GM18519 (cell line): ENCODE data around the gene MIPOL1.
"Not testable (repeated sequence)": the region's sequence is repeated elsewhere in the genome, so short reads cannot be mapped to it uniquely, and the experiment has no call there.

ENCODE experiments used
- ATAC-seq: cut with Tn5 transposase; IDR thresholded peaks from one replicate; pipeline ENCODE4 v1.9.1; 2021; ENCODE audit warnings: mild to moderate bottlenecking, moderate library complexity; ENCODE audit not compliant: unreplicated experiment, low FRiP score

Gene MIPOL1

DNA sequence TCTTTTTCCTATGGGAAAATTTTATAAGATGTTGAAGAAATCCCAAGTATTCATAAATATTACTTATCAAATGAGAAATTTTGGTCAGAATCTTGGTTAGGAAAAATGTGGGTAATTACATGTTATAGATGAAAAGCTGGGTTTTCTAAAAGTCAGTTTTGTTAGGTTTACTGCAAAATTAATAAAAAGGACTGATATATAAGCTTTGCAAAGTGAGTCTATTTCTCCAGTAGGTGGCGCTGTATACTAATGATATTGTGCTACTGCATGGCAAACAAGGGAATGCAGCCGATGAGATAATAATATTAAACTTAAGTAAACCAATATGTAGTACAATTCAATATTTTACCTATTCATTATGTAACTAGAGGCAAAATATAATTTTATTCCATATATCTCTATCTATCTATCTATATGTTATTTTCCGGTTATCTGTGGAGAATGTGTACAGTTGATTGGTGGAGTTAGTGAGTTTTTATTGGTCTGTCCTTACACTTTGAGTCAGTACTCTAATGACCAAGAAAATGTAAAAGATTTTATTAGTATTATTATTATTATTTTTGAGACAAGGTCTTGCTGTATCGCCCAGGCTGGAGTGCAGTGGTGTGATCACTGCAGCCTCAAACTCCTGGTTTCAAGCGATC, 32.9 kb downstream of the MIPOL1 start:
- peak; percentile 66 for ATAC-seq

DNA sequence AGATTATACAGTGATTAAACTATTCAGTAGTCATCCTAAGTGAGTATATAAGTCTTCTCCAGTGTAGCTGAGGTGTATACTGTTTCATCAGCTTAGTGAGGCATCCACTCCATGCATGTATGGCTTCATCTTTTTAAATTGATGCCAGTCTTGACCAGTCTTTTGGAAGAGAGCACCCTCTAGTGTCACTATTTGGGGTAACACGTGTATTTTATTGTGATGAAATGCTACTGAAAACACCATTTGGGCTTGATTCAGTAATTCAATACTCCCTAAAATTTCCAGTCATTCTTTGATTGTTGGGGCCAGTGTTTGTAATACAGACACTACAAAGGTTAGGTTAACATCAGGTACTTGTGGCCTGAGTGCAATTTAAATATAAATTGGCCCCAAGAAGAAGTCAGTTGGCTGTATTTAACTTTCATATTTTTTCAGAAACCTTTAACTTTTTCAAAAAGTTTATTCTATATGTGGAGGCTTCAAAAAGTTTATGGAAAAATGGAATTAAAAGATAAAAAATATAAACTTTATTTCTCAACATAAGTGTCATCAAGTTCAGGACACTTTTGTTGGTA, 35.3 kb downstream of the MIPOL1 start:
- peak; percentile 62 for ATAC-seq

DNA sequence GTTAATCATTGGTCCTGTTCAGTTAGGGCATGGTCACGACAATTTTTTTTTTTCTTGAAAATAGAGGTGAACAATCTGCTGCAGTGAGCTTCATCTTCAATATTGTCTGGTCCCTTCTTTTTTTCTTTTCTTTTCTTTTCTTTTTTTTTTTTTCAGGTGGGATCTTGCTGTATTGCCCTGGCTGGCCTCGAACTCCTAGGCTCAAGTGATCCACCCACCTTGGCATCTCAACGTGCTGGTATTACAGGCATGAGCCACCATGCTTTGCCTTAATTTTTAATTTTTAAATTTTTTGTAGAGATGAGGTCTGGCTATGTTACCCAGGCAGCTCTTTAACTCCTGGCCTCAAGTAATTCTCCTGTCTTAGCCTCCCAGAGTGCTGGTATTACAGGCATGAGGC, 36.5 kb downstream of the MIPOL1 start:
- no peak for ATAC-seq

DNA sequence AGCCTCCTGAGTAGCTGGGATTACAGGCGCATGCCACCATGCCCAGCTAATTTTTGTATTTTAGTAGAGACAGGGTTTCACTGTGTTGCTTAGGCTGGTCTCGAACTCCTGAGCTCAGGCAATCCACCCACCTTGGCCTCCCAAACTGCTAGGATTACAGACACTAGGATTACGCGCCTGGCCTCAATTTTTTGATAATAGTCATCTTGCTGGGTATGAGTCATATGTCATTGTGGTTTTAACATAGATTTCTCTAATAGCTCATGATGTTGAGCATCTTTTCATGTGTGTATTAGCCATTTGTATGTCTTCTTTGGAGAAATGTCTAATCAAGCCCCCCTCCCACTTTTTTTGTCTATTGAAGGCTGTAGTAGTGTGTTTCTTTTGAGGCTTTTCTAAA, 38.3 kb downstream of the MIPOL1 start:
- not testable (repeated sequence) for ATAC-seq

DNA sequence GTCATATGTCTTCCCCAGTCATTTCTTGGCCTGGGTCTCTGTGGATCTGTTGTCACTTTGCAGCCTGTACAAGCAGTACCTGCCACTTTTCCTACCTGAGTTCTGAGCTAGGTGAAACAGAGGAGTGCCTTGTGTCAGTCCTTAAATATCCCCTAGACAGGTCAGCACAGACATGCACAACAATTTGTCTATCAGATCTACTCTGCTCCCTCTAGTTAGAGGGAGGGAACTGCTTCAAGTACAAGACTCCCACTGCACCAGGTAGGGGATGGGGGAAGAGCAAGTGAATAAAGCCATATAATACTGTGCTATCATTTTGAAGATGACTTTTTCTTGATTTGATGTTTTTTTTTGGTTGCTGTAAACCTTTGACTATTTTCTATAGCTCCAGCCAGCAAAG, 39.4 kb downstream of the MIPOL1 start:
- ATAC-seq, result no peak

DNA sequence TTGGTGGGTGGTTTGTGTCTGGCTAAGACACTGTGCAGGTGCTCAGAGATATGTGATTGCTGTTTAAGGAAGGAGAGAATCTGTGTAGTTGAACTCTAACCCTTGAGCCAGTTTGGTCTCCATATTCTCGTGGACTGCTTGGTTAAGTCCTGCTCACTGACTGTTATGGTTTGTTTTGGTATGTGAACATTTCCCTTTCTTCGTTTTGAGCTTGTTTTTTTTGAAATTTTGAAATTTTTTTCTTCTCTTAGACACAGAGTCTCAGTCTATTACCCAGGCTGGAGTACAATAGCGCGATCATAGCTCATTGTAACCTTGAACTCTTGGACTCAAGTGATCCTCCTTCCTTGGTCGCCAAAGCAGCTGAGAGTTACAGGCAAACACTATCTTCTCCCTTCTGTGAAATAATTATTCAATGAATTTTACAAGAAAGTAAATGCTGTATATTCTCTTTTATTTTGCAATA, 40.0 kb downstream of the MIPOL1 start:
- no peak for ATAC-seq

DNA sequence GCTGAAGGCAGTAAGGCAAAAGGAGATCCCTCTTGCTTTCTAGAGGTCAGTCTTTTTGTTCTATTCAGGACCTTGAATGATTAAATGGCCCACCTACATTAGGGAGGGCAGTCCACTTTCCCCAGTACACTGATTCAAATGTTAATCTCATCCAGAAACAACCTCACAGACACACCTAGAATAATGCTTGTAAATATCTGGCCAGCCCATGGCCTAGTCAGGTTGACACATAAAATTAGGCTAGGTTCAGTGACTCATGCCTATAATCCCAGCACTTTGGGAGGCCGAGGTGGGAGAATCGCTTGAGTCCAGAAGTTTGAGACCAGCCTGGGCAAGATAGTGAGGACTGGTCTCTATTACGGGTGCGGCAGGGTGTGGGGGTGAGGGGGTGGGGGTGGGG, 43.5 kb downstream of the MIPOL1 start:
- ATAC-seq, result no peak

DNA sequence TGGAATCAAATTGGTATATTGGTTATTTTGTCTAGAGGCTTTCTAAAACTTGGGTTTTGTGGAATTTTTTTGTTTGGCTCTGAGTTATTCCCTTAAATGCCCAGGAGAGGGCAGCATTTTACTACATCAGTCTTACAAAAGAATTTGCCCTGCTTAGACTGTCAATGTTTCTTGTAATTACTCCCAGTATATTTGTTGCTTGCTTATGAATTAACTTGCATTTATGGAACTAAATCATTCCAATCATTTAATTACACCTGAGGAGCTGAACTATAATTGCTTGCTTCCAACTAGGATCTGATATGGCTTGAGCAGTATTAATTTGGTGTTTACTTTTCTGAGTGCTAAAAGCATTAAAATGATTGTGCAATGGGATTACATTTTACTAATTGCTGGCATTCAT, 48.7 kb downstream of the MIPOL1 start:
- no peak for ATAC-seq

DNA sequence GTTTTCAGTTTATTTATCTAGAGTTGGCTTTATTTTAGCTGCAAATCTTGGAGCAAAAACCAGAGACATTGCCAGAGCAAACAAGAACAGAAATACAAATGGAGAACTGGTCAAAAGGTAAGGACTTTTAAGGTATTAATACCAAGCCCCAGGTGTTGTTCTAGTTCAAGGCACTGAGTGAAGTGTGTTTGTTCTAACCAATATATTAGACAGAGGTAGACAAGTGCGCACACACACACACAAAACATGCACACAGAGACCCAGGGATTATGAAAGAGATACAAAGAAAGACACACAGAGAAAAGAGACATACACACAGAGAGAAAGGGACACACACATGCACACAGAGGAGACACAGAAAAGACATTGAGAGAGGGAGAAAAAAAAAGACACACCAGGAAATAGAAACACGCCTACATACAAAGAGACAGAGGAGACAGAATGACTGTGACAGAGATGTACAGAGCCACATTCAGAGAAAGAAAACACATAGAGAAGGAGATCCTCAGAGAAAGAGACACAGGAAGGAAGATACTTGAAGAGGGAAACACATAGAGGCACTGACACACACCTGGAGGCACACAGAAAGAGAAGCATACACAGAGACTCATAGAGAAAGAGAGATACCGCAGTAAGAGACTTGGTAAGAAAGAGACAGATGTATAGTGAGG, 50.2 kb downstream of the MIPOL1 start:
- ATAC-seq, result no peak

DNA sequence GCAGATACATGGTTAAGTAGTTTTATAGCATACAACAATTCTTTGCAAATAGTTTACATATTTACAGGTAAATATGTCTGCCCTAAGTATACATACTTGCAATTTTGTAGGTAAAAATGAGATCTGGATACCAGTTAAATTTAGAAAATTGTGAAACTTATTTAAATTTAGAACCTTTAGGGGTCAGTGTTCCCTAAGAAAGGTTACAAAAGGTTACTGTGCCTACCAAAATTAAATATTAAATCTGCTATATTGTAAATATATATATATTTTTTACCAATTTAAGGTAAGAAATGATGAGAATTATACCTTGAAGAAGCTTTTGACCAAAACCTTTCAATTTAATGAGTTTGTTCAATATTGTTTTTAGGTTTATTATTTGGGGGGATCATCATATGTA, 54.0 kb downstream of the MIPOL1 start:
- ATAC-seq, result no peak

DNA sequence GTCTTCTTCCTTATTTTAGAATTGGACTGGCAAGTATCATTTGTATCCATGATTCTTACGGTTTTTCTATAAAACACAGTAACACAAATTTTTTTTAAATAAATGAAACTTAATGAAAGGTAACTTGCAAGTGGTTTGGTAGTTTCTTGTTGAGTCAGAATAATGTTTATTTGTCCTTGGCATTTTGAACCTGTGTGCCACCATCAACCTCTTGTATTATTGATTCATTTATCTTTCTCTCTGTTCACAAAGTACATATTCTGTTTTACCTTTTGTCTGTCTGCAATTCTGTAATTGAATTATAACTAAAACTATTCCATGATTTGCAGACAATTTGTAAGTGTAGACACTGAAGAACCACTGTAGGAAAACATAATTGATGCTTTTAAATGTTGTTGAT, 54.7 kb downstream of the MIPOL1 start:
- no peak for ATAC-seq

DNA sequence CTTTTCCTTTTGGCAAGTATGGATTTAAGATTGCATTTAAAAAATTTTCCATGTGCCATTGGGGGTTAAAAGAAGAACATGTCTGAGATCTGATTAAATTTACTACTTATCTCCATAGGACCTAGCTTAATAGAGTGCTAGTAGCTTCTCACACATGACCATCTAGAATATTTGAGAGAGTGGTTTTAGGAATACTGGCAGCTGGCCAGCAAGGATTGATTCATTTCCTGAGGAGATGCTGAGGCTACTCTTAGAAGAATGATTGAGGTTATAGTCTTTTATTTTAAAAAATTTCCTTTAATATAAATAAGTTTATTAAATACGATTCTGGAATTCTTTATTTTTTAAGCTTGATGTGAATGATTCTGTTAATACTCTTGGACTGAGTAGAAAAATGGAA, 56.2 kb downstream of the MIPOL1 start:
- ATAC-seq, result no peak

DNA sequence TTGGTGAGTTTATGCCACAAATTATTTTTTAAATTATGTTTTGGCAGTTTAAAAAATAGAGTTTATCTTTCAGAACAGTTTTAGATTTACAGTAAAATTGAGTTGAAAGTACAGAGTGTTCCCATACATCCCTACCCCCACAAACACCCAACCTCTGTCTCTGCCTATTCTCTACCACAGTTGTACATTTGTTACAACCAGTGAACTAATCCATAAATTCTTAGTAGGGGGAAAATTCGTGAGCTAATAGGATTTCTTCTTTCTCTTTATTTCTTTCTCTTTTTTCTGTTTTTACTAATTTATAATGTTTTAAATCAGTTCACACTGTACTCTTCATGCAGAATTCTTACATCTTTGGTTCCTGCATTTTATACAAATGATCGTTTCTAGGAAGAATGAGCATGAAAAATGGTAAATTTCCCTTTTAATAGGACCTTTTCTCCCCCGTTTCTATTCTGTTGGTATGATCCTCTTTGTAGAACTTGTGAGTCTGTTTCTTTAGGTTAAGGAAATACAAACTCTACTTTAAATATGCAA, 56.7 kb downstream of the MIPOL1 start:
- no peak for ATAC-seq

DNA sequence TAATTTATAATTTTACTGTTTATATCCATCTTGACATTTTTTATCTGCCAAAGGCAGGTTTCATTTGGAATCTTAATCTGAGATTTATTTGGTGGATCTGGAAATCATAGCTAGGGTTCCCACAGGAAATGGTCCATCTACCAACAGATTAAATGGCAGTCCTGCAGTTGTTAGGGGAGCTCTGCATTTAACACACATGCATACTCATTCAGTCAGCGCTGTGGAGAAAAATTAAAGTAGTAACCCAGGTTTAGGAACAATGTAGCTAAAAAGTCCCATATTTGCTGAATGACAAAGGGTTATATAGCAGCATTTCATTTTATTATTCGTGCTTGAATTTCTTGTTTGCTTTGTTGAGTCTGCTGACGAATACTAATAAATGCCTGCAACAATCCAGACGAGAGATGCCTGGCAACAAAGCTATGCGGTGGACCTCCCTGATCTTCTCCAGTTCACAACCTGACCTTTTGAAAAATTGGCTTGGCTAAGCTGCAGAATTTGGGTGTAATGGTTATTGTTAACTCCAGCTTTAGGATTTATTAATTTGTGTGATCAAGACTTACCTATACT, 59.8 kb downstream of the MIPOL1 start:
- ATAC-seq, result no peak

DNA sequence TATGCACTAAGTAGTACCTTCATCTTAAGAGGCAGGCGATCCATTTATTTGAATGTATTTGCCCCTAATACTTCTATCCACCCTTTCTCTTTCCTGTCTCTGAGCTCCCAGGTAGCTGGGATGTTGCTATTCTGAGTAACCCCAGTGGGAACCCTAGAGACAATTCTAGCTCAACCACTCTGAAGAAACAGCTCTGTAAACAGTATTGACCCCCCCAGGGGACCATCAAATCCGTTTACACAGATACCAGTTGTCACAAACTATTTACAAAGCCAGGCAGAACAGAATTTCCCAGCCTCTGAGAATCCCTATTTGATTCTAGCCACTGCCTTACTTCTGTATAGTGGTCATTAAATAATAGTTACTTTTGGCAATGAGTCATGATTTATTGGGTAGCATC, 64.9 kb downstream of the MIPOL1 start:
- no peak for ATAC-seq

DNA sequence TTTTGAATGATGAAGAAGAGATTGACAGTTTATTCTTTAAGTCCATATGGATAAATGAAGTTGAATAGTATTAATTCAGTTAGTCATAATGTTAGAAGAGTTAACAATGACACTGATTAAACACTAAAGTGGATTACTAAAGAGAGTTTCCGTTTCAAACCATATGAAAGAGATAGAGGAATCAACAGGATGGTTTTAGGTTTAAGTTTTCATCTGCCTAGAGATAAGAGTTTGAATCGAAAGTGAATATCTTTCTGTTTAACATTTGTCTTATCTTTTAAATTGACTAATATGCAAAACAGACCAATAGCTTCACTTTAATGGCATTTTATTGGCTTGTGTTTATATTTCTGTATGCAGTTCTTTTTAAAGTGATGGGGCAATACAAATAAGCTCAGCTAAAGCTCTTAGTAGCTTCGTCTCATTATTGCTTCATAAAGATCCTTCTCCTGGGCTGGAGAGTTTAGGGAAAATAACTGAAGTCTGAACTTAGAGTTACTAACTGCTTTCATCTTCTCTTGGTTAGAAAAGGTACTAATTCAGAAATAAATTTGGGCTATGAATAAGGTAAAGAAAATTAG, 66.0 kb downstream of the MIPOL1 start:
- no peak for ATAC-seq

DNA sequence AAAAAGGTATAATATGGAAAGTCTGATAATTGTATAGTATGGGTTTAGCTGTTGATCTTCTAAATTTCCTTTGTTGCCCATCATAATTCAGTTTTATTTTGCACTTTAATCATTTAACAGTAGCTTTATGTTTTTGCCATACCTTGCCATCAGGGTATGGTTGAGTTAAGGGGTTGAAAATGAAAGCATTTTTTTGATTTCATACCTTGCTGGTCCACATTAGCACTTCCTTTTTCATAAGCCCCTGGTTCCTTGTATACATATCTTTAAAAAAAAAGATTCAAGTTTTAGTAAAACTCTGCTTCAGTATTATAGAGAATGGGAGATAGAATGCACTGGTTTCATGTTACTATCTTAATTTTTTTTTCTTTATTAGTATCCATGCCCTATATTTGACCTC, 71.1 kb downstream of the MIPOL1 start:
- no peak for ATAC-seq

DNA sequence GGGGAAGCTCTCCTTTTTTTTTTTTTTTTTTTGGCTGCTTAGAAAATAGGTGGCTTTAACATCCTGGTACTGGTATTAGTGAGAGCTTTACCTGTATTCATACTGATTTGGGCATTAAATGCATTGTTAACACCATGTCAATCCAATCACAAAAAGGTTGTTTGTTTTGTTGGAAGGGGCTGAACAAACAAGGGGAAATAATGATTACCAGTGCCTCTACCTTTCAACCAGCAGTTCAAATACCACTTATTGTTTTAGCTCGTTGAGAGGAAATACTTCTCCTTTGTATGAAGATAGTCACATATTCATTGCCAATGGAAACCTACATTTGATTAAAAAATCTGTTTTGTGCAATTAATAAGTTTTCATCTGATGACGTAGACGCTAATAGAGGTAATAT, 72.9 kb downstream of the MIPOL1 start:
- ATAC-seq, result no peak

DNA sequence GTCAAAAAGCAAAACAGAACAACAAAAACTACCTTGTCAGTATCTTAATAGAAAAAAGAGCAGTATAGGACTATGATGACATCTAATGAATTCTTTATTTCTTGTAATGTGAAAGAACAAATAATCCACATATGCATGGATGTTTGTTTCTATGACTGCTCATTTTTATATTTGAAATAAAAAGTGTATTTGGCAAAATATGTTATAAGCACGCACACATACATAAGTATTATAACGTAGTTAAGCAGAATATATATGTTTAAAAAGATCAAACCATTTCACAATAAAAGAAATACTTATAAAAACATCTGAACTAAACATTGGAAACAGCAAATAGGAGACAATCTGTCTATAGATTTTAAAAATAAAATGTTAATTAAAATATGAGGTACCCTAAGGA, 74.8 kb downstream of the MIPOL1 start:
- ATAC-seq, result no peak

DNA sequence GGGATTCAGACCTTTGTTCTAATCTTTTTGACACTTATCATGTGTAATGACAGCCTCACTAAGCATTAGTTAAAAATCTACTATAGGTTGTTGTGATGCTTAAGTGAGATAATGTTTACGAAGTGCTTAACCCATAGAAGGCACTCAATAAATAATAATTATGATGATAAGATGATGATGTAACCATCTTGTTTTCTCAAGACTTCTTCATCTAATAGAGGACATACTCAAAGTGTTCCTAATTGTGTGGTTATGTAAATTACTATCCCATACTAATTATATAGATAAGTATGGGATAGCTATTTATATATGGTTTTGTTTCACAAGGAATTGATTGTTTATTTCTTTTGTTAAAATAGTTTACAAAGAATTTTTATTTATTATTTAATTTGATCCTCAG, 76.9 kb downstream of the MIPOL1 start:
- no peak for ATAC-seq

DNA sequence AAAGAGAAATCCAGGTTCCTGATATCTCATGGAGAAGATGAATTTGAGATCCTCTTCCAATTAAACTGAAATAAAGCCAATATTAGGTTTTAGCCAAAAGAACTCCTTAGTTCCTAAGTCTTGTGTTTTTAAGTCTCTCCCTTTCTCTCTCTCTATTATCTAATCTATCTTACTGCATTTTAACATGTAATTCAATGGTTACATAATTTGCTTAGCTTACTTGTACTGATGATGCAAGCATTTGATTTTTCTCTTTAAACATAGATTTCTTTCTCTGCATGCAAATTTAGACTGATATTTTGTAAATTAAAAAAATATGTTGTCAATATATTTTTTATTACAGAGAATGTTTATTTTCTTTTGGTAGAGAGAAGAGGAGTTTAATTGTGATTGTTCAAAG, 78.2 kb downstream of the MIPOL1 start:
- ATAC-seq, result no peak
